Subcutaneous abdominal adipose tissue (tissue), 5 donors: ENCODE measurements around the gene LUC7L3.

Experiments
- H3K27ac ChIP-seq: one replicate; pipeline ENCODE4 v1.7.0; 2013; ENCODE audit warnings: low read depth, mild to moderate bottlenecking, inconsistent platforms, low read length, moderate library complexity
- H3K27me3 ChIP-seq, 5 donors: one replicate each; pipeline ENCODE4 v1.7.0; 2013; ENCODE audit warnings: low read length in 5 of 5, inconsistent platforms in 1 of 5; ENCODE audit not compliant: control insufficient read depth in 5 of 5, insufficient read depth in 4 of 5
- H3K36me3 ChIP-seq, 5 donors: one replicate each; pipeline ENCODE4 v1.7.0; 2013; ENCODE audit warnings: low read length in 5 of 5; ENCODE audit not compliant: control insufficient read depth in 5 of 5, insufficient read depth in 5 of 5
- H3K4me1 ChIP-seq, 5 donors: one replicate each; pipeline ENCODE4 v1.7.0; 2013; ENCODE audit warnings: low read length in 5 of 5, mild to moderate bottlenecking in 3 of 5, moderate library complexity in 1 of 5; ENCODE audit not compliant: control insufficient read depth in 5 of 5, insufficient read depth in 5 of 5
- H3K4me3 ChIP-seq, 5 donors: one replicate each; pipeline ENCODE4 v1.7.0; 2013; ENCODE audit warnings: low read length in 5 of 5, low read depth in 1 of 5
- H3K9ac ChIP-seq, 5 donors: one replicate each; pipeline ENCODE4 v1.7.0; 2013; ENCODE audit warnings: low read length in 5 of 5, mild to moderate bottlenecking in 4 of 5, moderate library complexity in 3 of 5
- H3K9me3 ChIP-seq, 5 donors: one replicate each; pipeline ENCODE4 v1.7.0; 2013; ENCODE audit warnings: low read length in 5 of 5; ENCODE audit not compliant: control insufficient read depth in 5 of 5
- donor health status: healthy.
- donor health status: healthy.
- donor health status: healthy.
- donor health status: healthy.
- donor health status: healthy.

The LUC7L3 gene

GRCh38 chr17:50768346-50768761 is 49.0 kb downstream of the LUC7L3 start:
- H3K36me3 ChIP-seq, result no peaks in the 10 kb centered on the region
- H3K9me3 ChIP-seq, result no peaks in the 10 kb centered on the region
- no peak overlapping the region for H3K4me3 ChIP-seq
- peaks cover 13 to 42% (median 33%) of the 10 kb centered on the region in 5 donors for H3K4me1 ChIP-seq
- no peak overlapping the region for H3K9ac ChIP-seq
- H3K27me3 ChIP-seq, result no peaks in the 10 kb centered on the region
- H3K27ac ChIP-seq, result no peak overlapping the region

DNA sequence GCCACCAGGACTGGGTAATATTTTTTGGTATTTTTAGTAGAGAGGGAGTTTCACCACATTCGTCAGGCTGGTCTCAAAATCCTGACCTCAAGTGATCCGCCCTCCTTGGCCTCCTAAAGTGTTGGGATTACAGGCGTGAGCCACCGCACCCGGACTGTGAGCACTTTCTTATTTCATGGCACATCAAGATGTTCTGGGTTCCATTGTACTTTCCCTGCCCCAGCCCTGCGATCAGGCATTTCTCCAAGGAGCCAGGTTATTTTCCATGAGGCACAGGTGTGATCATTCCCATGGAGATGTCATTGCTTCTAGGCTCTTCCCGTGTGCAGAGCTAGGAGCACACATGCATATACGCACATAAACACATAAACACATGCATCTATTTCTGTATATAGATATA is 50.5 kb downstream of the LUC7L3 start:
- no peak overlapping the region for H3K27ac ChIP-seq

GRCh38 chr17:50770346-50770745 is 50.9 kb downstream of the LUC7L3 start:
- Histone ChIP-seq H3K9me3 (no peaks in the 10 kb centered on the region), H3K27me3 (no peaks in the 10 kb centered on the region), H3K4me1 (peaks cover 6 to 22% (median 13%) of the 10 kb centered on the region in 5 donors)

More for the DNA sequence above, 50.5 kb downstream of the LUC7L3 start:
- H3K9me3 ChIP-seq, result no peaks in the 10 kb centered on the region
- no peak overlapping the region for H3K9ac ChIP-seq
- H3K27me3 ChIP-seq, result no peaks in the 10 kb centered on the region
- no peaks in the 10 kb centered on the region for H3K36me3 ChIP-seq
- no peak overlapping the region for H3K4me3 ChIP-seq
- peaks cover 8 to 26% (median 18%) of the 10 kb centered on the region in 5 donors for H3K4me1 ChIP-seq

DNA sequence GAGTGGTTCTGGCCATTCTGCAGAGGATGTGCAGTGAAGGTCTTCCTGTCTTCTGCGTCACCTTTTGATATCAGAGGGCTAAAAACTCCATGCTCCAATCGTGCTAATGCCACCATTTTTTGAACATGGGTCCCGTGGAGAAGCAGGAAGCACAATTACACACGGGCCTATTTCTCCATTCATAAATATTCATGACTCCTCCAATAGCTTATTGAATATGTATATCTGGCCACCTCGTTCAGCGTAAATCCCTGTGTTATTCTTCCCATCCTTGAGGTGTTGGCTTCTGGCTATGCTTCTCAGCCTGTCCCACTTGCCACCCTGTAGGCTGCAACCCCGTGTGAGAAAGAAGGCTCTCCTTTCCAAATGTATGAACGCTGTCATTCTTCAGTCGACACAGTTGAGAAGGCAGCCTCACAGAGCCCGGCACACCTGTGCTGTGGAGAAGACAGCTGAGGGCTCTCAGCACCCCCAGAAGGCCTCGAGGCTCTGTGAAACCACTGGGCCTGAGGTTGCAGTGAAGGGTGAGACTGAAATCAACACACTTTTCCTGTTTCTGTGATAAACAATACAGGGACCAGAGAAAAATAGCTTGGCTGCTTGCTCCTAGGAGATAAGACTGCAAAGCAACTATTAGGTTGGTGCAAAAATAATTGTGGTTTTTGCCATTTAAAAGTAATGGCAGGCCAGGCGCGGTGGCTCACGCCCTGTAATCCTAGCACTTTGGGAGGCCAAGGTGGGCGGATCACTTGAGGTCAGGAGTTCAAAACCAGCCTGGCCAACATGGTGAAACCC is 52.8 kb downstream of the LUC7L3 start:
- no peaks in the 10 kb centered on the region for H3K36me3 ChIP-seq
- no peak overlapping the region for H3K9ac ChIP-seq
- H3K27me3 ChIP-seq, result no peaks in the 10 kb centered on the region
- H3K4me3 ChIP-seq, result no peak overlapping the region
- H3K4me1 ChIP-seq, result peaks cover 0 to 5% (median 2%) of the 10 kb centered on the region in 5 donors
- no peak overlapping the region for H3K27ac ChIP-seq
- no peaks in the 10 kb centered on the region for H3K9me3 ChIP-seq

More at GRCh38 chr17:50770346-50770745, 50.9 kb downstream of the LUC7L3 start:
- Histone ChIP-seq H3K27ac (no peak overlapping the region), H3K36me3 (no peaks in the 10 kb centered on the region), H3K9ac (no peak overlapping the region), H3K4me3 (no peak overlapping the region)

GRCh38 chr17:50774225-50774803 is 54.9 kb downstream of the LUC7L3 start:
- no peaks in the 10 kb centered on the region for H3K4me1 ChIP-seq
- H3K27ac ChIP-seq, result no peak overlapping the region
- H3K4me3 ChIP-seq, result no peak overlapping the region
- H3K9me3 ChIP-seq, result no peaks in the 10 kb centered on the region
- no peaks in the 10 kb centered on the region for H3K27me3 ChIP-seq
- no peaks in the 10 kb centered on the region for H3K36me3 ChIP-seq
- no peak overlapping the region for H3K9ac ChIP-seq

DNA sequence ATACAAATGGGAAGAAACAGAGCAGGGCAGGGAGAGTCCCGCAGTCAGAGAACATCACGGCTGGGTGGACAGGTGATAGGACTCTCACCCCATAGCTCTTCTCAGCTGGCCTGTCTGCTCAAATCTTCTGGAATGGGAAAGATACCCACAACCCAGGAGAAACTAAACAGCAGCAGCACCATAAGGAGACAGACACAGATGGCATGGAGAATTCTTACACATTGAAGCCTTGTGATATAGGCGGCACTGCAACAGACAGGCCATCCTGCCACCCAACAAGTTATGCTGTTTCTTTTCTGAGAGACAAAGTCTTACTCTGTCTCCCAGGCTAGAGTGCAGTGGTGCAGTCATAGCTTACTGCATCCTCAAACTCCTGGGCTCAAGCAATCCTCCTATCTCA is 56.5 kb downstream of the LUC7L3 start:
- Histone ChIP-seq H3K27me3 (no peaks in the 10 kb centered on the region), H3K27ac (no peak overlapping the region), H3K9ac (no peak overlapping the region), H3K36me3 (no peaks in the 10 kb centered on the region), H3K4me1 (peaks cover 0 to 2% (median 0%) of the 10 kb centered on the region in 5 donors), H3K4me3 (no peak overlapping the region), H3K9me3 (no peaks in the 10 kb centered on the region)

DNA sequence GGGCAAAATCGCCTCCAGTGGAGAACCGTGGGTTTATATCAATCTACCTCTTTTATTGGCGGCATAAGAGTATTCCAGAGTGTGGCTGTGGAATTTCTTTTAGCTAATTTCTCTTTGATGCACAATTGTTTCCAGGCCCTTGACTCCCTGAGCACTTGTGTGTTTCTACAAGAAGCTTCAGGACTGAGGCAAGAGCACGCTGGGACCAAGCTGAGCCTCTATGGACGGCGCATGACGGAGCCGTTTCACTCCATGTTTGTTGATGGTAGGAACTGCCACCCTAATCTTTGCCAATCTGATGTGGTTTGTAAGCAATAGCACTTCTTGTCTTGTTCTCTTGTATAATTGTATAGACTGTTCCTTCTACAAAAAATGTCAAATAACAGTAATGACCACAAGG is 59.1 kb downstream of the LUC7L3 start:
- H3K4me3 ChIP-seq, result no peak overlapping the region
- H3K9ac ChIP-seq, result no peak overlapping the region
- peaks cover 0 to 8% (median 4%) of the 10 kb centered on the region in 5 donors for H3K4me1 ChIP-seq
- H3K36me3 ChIP-seq, result no peaks in the 10 kb centered on the region
- H3K27ac ChIP-seq, result no peak overlapping the region
- no peaks in the 10 kb centered on the region for H3K27me3 ChIP-seq
- no peaks in the 10 kb centered on the region for H3K9me3 ChIP-seq

DNA sequence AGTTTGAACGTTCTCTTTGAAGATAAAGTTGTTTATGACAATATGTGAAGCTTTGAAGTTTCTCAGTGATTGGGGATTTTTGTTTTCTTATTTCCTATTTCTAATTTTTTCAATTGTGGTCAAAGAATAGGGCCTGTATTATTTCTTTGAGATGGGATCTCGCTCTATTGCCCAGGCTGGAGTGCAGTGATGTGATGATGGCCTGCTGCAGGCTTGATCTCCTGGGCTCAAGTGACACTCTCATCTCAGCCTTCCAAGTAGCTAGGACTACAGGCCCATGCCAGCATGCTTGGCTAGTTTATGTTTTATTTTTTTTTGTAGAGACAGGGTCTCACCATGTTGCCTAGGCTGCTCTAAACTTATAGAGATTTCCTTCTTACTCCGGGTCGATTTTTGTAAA is 59.6 kb downstream of the LUC7L3 start:
- Histone ChIP-seq H3K27me3 (no peaks in the 10 kb centered on the region), H3K27ac (no peak overlapping the region), H3K4me3 (no peak overlapping the region), H3K9ac (no peak overlapping the region), H3K4me1 (peaks cover 0 to 8% (median 4%) of the 10 kb centered on the region in 5 donors), H3K36me3 (no peaks in the 10 kb centered on the region), H3K9me3 (no peaks in the 10 kb centered on the region)

DNA sequence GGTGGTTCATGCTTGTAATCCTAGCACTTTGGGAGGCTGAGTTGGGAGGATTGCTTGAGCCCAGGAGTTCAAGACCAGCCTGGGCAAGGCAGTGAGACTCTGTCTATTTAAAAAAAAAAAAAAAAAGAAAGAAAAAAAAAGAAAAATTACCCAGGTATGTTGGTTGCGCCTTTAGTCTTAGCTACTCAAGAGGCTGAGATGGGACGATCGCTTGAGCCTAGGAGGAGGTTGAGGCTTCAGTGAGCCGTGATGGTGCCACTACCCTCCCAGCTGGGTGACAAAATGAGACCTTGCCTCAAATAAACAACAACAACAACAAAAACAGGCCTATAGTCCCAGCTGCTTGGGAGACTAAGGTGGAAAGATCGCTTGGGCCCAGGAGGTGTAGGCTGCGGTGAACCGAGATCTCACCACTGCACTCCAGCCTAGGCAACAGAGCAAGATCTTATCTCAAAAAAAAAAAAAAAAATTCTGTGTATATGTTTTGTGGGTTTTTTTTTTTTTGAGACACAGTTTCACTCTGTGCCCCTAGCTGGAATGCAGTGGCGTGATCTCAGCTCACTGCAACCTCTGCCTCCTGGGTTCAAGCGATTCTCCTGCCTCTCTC is 60.4 kb downstream of the LUC7L3 start:
- Histone ChIP-seq H3K36me3 (no peaks in the 10 kb centered on the region), H3K9ac (no peak overlapping the region), H3K4me1 (peaks cover 0 to 8% (median 4%) of the 10 kb centered on the region in 5 donors), H3K9me3 (no peaks in the 10 kb centered on the region), H3K27me3 (no peaks in the 10 kb centered on the region), H3K27ac (no peak overlapping the region), H3K4me3 (no peak overlapping the region)

- Histone ChIP-seq H3K4me1 (peaks cover 0 to 8% (median 4%) of the 10 kb centered on the region in 5 donors), H3K4me3 (peak overlapping the region in 4 of 5 donors; percentile 15 to 40 (median 33)), H3K36me3 (no peaks in the 10 kb centered on the region), H3K27ac (no peak overlapping the region), H3K9me3 (no peaks in the 10 kb centered on the region), H3K27me3 (no peaks in the 10 kb centered on the region), H3K9ac (peak overlapping the region in 1 of 5 donors; percentile 17)
Observed at GRCh38 chr17:50781167-50781566, 61.8 kb downstream of the LUC7L3 start.
